Measurements from ENCODE around the gene CCDC136.

Gene CCDC136

DNA sequence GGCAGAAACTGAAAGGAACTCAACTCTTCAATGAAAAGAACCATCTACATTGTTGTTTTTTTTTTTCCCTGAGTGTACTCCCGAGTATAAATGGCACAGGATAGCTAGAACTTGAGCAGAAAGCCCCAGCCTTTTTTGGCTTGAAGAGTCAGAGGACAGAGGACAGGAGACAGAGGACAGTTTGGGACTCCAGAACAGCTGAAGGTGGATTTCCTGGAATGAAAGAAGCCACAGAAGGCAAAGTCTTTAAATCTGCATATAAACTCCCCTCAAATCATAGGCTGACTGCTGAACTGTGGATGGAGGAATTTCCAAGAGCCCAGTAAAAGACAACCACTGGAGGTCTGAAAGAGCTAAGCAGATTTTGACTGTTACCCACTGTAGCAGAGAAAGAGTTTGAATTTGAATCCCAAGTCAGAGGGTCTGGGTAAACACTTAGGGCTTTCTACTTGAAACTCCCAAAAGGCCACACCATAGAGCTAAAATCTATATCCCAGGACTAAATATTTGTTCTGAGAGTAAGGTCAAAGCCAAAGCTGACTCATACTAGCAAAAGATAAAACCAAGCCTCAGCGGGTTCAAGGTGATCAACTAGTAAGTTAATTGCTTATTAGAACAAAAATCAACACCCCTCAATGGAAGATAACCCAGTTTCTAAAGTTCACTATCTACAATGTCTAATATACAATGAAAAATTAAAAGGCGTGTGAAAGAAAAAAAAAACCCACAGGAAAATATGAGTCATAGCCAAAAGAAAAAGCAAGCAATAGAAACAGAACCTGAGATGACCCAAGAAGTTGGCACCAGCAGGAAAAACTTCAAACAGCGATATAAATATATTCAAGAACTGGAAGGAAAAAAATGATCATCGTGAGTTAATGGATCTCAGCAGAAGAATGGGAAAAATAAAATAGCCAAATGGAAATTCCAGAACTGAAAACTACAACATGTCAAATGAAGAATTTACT, 14.3 kb upstream of the CCDC136 start:
- no peak for DNase-seq (ENCODE audit: low spot score)

DNA sequence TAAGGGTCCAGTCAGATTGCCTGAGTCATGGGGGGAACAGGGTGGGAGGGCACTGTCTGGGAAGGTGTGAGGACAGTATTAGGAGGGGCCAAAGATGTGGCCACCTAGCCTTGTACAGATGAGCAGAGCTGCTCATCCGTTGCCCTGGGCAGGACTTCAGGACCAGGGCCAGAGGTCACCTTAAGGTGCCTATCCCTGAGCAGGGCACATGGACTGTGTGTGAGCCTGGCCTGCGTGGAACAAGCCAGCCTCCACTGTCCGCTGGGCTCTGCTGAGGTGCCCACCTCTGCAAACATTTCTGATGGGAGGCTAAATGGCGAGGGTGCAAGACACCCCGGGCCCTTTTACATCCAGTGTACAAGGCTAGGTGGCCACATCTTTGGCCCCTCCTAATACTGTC, 12.8 kb upstream of the CCDC136 start:
- no peak for DNase-seq (ENCODE audit: low spot score)

DNA sequence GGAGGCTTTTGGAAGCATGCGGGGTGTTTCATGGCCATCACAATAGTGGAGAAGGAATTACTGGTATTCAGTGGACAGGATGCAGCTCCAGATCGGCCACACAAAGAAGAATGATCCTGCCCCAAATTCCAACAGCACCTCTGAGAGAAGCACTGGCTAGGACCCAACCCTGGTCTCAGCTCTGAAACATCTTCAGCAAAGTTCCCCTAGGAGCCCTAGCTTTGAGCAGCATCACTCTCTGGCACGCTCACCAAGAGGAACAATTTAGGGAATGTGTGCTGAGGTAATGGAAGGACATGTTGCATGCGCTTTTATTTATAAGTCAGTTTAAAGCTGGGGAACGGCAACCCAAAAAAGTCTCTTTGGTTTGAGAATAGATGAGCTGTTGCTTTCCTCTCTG, 10.6 kb upstream of the CCDC136 start:
- no peak for DNase-seq (ENCODE audit: low spot score)

DNA sequence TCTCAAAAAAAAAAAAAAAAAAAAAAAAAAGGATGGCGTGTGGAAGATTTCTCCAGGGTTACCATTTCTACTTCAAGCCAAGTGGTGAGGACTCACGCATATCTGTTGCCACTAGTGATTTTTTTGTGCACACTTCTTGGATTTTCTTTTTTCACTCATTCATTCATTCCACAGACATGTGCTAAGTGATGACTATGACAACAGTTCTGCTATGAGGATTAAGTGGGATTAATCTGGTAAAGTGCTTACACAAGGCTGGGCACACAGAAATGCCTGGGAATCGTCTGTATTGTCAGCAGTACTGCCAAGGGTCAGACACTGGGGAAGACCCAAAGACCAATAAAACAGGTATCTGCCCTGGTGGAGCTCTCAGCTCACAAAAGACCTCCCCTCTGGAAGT, 9.9 kb upstream of the CCDC136 start:
- DNase-seq (ENCODE audit: low spot score), result no peak

DNA sequence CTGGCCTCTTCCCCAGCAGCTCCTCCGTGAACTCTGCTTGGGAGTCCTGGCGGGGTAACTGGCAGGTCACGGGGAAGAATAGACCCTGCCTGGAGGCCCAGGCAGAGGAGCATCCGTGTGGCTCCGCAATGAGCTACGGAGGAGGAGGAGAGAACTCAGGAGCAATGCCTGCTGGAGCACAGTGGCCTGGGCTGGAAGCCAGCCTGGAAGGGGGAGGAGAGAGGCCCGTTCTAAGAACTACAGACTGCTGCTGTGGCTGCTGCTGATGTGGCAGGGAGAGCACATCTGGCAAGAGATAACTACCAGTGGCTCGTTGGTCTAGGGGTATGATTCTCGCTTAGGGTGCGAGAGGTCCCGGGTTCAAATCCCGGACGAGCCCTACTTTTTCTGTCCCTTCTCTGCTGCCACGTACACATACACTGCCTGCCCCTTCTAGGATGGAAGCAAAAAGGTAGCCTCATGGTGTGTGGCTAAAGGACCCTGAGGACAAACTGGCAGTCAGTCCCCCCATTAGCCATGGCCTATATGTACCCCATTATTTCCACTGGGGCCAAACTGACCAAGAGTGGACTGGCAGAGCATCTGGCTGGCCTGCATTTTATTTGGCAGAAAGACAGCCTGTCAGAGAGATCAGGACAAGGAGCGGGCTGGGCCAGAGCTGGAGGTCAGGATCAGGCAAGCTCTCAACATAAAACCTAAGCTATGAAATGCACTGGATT, 8.5 kb upstream of the CCDC136 start:
- peak; percentile 47 for DNase-seq (ENCODE audit: low spot score)

DNA sequence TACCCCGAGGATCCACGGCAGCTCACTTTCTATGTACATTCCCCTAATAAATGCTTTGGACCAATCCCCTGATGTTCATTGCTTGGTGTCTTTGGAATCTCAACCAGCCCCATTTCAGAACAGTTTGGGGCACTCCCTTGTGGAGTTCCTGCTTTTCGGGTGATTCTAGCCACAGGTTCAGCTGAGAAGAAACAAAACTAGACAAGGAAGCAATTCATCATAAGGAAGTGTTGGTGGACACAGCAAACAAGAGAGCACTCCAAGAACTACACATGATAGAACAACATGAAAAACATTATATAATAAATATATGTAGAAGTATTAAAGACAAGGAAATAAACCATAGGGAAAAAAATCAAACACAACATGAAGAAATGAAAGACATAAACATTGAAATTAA, 6.0 kb upstream of the CCDC136 start:
- no peak for DNase-seq (ENCODE audit: low spot score)

DNA sequence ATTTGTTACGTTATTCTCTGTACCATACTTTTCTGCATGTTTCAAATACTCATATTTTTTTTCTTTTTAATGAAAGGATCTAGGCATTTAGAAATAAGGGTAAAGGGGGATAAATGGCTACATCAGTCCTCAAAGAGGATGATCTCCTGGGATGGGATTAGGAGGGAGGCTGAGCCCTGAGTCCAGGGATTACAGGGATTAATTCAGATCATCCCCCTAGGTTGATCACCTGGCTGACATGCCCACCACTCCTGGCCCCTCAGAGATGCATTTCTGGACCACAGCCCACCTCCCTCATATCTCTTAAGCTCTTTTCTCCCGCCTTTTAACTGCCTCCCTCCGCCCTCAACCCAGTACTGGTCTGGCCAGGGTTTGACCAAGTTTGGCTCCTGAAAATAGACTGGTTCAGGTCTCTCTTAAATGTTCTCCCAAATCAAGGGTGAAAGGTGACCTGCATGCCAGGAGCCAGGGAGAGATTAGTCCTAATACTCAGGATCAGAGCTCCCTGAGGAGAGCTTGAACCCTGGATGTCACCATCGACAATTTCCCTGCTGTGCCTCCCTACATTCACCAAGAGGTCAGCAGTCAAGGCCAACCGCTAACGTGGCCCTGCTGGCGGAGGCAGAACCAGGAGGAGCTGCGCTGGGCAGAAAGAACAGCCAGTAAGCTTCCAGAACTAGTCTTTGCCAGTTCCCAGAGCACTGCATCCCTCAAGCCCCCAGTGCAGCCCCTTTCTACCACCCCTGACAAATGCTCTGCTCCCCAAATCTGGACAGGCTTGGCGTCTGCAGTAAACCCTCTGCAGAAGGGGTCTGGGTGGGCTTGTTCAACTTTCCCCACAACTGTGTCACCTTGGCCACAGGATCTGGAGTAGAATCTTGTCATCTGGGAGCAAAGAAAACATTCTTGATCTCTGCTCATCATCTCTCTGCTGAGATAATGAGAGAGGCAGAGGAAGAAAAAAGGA, 3.0 kb upstream of the CCDC136 start:
- no peak for DNase-seq (ENCODE audit: low spot score)

DNA sequence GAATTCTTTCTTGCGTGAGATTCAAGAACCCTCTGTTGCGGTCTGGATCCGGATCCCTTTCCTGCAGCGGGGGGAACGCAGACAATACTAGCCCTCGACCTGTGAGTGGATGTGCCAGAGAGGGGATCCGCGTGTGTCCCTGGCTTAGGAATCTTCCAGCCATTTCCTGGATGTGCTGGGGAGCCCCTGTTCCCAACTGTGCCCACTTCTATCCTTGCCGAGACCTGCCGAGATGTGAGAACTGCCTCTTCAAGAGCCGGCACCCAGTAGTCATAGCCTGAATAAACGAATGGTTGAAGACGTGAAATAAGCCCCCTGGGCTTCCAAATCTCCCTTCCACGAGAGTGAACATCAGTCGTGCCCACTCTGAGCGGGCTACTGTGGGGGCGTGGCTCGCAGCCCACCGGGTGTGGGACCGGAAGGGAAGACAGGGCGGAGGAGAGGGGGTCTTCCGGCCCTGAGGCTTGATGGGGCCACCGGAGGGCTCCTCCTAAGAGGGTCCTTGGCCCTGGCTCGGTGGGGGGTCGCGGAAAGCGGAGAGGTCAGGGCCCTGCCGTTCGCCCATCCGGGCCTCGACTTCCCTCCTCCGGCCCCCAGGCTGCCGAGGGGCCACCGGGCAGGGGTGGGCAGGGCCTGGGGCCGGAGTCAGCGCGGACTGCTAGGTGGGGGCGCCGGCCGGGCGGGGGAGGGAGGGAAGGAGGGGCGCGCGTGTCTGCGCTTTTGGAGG, 1.3 kb upstream of the CCDC136 start:
- DNase-seq (ENCODE audit: low spot score), result no peak

DNA sequence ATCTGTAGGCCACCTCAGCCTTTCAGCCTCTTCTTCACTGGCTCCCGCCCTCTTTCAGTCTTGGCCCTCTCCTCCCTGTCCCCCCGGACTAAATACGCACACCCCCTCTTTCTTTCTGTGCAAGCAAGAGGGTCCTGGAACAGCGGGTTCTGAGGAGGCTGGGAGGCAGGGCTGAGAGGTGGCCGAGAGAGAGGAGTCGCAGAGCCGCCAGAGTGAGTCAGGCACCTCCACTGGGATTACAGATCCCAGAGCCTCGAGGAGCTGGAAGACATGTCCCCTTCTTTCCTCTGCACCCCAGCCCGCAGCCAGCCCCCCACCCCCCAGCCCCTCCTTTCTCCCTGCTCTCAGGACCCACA, 182 bp downstream of the CCDC136 start:
- no peak for DNase-seq (ENCODE audit: low spot score)

DNA sequence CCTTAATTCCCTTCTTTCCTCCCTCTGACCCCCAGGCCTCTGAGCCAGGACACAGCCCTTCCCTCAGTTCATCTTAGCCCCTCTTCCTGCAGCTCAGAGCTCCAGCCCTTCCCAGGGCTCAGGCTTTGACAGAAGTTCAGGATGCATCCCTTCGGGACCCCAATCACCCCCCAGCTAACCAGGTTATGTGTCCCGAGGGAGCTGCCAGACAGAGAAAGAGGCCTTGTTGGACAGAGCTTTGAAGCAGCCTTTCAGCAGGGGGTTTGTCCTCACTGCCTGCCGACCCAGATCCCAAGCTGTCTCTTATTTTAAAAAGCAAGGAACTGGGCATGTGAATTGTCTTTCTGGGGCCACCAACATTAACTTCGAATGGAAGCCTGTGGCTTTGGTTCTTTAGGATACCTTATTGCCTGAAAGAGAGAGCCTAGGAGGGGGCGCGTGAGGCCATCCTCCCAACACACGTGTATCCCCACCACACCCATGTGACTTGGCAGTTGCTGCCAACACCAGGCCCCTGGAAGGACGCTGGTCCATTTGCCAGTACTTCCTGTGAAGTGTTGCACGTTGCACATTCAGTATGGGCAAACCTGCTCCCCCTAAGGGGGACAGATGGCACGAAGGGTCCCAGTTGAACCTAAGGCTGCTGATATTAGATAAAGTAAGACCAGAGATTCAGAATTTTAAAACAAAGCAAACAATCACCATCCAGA, 858 bp downstream of the CCDC136 start:
- DNase-seq (ENCODE audit: low spot score), result no peak

DNA sequence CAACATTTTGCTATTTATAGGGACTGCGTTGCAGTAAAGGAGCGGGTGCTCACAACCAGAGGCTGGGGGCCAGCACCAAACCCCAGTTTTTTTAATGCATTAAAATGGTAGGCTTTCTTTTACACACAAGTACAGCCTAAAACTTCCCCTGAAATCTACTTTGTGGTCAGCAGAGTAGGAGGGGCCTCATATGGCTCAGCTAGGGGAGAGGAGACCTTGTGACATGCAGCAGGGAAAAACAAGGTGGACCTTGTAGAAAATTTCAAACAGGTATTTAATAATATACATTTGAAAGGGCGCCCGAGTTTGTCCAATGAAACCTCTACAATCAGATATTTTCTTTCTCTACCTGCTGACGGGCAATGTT, 1.4 kb downstream of the CCDC136 start:
- no peak for DNase-seq (ENCODE audit: low spot score)

DNA sequence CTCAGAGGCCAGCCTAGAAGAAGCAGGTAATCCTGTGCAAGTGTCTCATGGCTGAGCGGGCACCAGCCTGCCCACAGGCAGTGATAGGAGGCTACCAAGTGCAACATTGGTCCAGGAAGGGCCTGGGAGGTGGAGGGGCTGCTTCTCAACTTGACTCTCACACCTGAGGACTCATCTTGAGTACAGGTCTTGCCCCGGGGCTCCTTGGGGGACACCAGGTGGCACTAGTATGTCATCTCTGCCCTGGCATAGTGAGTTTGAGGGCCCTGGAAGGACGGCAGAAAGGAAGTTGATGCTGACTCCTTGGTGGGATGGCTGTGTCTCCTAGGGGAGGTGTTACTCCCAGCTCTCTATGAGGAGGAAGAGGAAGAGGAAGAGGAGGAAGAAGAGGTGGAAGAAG, 2.3 kb downstream of the CCDC136 start:
- DNase-seq (ENCODE audit: low spot score), result no peak

DNA sequence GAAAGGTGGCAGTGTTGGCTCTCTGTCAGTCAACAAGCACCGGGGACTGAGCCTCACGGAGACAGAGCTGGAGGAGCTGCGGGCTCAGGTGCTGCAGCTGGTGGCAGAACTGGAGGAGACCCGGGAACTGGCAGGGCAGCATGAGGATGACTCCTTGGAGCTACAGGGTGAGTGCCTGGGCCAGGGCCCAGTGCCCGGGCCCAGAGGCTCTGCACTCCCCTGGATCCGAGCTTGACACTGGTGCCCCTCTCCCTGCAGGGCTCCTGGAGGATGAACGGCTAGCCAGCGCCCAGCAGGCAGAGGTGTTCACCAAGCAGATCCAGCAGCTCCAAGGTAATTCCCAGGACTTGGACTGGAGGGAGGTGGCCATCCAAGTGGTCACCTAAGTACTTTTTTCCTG, 2.7 kb downstream of the CCDC136 start:
- no peak for DNase-seq (ENCODE audit: low spot score)

DNA sequence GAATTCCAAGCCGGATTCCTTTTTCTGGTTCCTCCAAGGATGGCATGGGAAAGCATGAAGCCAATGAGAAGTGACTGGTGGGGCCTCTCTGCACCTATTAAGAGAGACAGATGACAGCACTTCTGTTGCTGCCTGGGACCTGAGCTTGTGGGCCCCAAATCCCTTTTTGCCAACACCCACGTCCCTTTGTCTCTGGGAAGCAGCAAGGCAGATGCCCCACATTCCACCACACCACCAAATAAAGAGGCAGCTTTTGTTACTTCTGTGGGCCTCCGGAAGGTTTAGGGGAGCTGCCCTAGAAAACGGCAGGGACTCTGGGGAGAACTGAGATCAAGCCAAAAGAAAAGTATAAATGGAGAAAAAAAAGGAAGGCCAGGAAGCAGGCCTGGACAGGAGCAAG, 3.4 kb downstream of the CCDC136 start:
- no peak for DNase-seq (ENCODE audit: low spot score)

DNA sequence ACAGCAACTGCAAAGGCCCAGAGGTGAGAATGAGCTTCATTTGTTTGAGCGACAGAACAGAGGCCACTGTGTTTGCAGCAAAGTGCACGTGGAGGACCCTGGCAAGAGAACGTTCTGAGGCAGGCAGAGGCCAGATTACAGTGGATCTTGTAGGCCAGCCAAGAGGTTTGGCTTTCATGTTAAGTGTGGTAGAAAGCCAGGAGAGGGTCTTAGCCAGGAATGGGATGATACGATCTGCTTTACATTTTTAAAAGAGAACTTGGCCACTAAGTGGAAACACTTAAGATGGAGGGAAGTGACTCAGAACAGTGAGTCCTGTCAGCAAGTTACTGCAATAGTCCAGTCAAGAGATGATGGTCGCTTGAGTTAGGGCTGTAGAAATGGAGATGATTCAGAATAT, 4.6 kb downstream of the CCDC136 start:
- no peak for DNase-seq (ENCODE audit: low spot score)

DNA sequence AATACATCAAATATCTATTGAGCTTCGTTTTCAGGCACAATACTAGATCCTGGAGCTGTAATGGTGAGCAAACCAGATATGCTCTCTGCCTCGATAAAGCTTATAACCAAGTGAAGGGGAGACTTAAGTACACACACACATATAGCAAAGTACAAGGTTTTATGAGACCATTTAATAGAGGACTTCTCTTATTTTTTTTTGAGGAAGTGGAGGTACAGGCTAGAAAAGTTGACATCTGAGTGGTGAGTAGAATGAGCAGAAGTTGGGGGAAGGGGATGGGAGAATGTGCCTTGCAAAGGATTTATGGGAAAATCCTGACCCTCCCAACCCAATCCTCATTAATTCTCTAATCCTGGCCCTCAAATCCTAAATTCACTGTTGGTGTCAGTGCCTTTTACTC, 7.7 kb downstream of the CCDC136 start:
- DNase-seq (ENCODE audit: low spot score), result no peak

DNA sequence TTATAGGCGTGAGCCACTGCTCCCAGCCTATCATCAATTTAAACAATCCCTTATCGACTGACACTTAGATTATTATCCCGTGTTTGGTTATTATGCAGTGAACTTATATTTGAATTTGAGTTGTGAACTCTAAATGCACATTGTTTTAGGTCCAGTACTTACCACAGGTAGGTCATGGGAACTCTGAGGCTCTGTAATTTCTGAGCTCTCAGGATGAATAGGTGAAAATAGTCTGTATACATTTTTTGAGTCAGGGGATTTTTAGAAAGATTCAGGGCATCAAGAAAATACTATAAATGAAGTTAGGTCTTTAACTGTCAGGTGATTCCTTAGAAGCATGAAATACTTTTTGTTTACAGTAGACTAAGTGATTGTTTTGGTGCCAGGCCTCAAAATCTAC, 8.8 kb downstream of the CCDC136 start:
- DNase-seq (ENCODE audit: low spot score), result no peak

DNA sequence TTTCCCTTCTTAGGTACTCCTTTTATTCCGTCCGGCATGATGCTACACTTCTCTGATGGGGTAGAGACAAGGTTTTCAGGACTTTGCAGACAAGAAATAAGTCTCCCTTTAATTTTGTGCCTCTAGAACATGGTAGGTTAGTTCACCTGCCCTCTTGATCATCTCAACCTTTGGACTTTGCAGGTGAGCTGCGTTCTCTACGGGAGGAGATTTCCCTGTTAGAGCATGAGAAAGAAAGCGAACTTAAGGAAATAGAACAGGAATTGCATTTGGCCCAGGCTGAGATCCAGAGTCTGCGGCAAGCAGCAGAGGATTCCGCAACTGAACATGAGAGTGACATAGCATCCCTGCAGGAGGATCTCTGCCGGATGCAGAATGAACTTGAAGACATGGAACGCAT, 9.2 kb downstream of the CCDC136 start:
- no peak for DNase-seq (ENCODE audit: low spot score)

DNA sequence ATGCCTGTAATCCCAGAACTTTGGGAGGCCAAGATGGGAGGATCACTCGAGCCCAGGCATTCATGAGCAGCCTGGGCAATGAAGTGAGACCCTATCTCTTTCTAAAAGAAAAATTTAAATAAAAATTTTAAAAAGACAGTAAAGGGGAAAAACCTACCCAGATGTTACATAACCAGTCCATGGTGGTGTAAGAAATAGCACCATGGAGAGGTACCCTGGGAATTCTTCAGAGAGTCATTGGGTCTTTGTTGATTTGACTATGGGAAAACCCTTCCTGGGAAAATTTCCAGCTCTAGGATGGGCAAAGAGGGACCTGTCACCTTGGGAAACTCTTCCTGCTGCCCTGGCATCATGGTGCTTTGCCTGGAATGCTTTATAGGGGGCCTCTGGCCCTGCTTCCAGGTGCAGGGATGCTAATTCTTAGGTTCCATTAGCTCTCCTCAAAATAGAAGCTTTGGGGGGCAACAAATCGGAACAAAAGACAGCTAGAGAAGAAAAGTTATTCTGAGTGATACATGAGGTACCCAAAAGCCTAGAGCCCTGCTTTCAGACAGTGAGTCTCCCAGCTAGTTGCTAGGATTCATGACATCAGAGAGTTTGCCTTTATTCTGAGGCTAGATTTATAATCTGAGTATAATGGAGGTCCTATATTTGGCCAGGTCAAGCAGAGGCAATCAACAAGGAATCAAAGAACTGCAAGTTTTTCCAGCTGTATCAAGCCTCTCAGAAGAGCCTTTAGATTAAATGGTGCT, 10.1 kb downstream of the CCDC136 start:
- DNase-seq (ENCODE audit: low spot score), result no peak

DNA sequence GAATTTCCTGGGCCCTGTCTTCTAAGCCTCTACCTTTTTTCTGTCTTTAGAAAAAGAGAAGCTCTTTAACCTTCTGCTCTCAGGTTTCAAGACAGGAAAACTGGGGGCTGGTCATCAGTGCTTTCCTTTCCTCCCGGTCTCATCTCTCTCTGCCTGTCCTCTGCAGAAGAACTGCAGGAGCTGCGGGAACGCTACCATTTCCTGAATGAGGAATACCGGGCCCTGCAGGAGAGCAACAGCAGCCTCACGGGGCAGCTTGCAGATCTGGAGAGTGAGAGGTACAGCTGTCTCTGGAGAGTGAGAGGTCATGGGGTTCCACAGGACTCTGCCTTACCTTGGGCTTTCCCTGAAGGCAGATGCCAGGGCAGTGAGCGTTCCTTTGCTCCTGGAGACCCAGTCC, 12.7 kb downstream of the CCDC136 start:
- no peak for DNase-seq (ENCODE audit: low spot score)
